ENCODE data around the gene SEPHS2.

DNA sequence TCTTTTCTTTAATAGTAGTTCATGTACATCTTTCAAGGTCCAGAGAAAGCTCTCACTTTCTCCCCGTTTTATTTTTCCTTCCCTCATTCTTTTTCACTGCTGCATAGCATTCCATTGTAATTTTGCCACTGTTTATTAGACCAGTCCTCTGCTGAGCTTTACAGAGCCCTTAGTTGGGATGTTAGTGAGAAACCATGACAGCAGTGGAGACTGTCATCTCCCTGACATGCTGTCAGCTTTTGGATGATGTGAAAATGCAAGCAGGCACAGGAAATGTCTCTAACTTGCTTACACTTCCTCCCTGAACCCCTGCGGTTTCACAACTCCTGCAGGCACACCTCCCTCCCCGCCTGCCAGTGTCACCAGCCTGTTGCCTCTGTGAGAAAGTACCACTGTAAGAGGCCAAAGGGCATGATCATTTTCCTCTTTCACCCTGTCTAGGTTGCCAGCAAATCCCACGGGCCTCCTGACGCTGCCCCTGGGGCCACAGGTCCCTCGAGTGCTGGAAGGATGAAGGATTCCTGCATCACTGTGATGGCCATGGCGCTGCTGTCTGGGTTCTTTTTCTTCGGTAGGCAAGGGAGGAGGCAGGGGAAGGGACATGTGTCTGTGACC lies 26.8 kb upstream of the SEPHS2 start, which contains the start of gene ITGAL:
- no peak for TF ChIP-seq NANOG (IDR thresholded peaks at IDR 0.05; ENCODE audit: borderline replicate concordance)
- TF ChIP-seq, protein P1, sequence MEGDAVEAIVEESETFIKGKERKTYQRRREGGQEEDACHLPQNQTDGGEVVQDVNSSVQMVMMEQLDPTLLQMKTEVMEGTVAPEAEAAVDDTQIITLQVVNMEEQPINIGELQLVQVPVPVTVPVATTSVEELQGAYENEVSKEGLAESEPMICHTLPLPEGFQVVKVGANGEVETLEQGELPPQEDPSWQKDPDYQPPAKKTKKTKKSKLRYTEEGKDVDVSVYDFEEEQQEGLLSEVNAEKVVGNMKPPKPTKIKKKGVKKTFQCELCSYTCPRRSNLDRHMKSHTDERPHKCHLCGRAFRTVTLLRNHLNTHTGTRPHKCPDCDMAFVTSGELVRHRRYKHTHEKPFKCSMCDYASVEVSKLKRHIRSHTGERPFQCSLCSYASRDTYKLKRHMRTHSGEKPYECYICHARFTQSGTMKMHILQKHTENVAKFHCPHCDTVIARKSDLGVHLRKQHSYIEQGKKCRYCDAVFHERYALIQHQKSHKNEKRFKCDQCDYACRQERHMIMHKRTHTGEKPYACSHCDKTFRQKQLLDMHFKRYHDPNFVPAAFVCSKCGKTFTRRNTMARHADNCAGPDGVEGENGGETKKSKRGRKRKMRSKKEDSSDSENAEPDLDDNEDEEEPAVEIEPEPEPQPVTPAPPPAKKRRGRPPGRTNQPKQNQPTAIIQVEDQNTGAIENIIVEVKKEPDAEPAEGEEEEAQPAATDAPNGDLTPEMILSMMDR (conservative IDR thresholded peaks at IDR 0.05; ENCODE audit: low read depth in 2 of 2) = no peak
